Adrenal gland (tissue), 12 donors: ENCODE measurements around the gene RAD51B. TPM values are rescaled to one million over a fixed set of nuclear protein-coding genes. Genes with fewer than 3 reads are reported as not detected.

Experiments used
- DNase-seq, 7 donors: peaks; one replicate each; pipeline ENCODE4 v3.0.0-alpha.2; 2019 to 2020
- H3K27ac ChIP-seq, 5 donors: fragments of 200-600 bp; sonication (generic) in 4 of 5; 1 replicate in 3 of 5; 2 replicates in 2 of 5; pipeline versions ENCODE4 v1.5.1 to v1.8.0; 2016 to 2020; ENCODE audit warnings: mild to moderate bottlenecking in 1 of 5
- H3K27me3 ChIP-seq: fragments of 200-600 bp; 2 replicates; pipeline ENCODE4 v1.8.0; 2021
- H3K36me3 ChIP-seq, 2 donors: fragments of 200-600 bp; replicated peaks in 1 of 2; 1 replicate in 1 of 2; 2 replicates in 1 of 2; pipeline versions ENCODE4 v1.5.1 to v1.8.0; 2018 to 2022
- H3K4me1 ChIP-seq, 2 donors: fragments of 200-600 bp; replicated peaks in 1 of 2; 1 replicate in 1 of 2; 2 replicates in 1 of 2; pipeline versions ENCODE4 v1.5.1 to v1.8.0; 2018 to 2021
- H3K4me3 ChIP-seq, 4 donors: fragments of 200-600 bp; sonication (generic) in 3 of 4; one replicate each; pipeline ENCODE4 v1.5.1; 2016 to 2018
- H3K9me3 ChIP-seq, 3 donors: fragments of 200-600 bp; sonication (generic) in 1 of 3; replicated peaks in 1 of 3; 1 replicate in 2 of 3; 2 replicates in 1 of 3; pipeline versions ENCODE4 v1.5.1 to v1.8.0; 2016 to 2021
- POLR2A ChIP-seq, 2 donors: fragments of 450-650 bp; IDR thresholded peaks; one replicate each; pipeline ENCODE4 v1.6.1; 2017; ENCODE audit warnings: antibody characterized with exemption in 2 of 2, mild to moderate bottlenecking in 2 of 2, moderate library complexity in 1 of 2
- WGBS, 4 donors: extraction: QIAGEN DNeasy Blood & Tissue Kit in 2 of 4; methylation state at CpG; one replicate each; pipeline versions ENCODE4 v1.1.5 to v1.1.7; 2013 to 2017; 5-methylcytosine and 5-hydroxymethylcytosine counted together
- intact Hi-C, 2 donors: fragments of 100-400 bp; cut with DNase I; formaldehyde crosslinking; loops; one replicate each; pipeline versions ENCODE4 v1.14.1 to v1.15.0; 2022 to 2023
- polyA plus RNA-seq, 3 donors: library from polyadenylated mRNA; stranded (reverse); fragments of 200-250 nt in 2 of 3; fragments of 350-450 nt in 1 of 3; fragmentation: Illumina TruSeq in 1 of 3; extraction: RNeasy Lipid Tissue Mini Kit (QIAGEN cat#74804) in 1 of 3; gene quantifications; one replicate each; pipeline ENCODE4 v1.2.3, GENCODE V29; 2013 to 2014
- total RNA-seq, 9 donors: library from RNA; depleted of rRNA in 4 of 9; stranded (reverse); fragments of >200 nt in 4 of 9; fragments of 120-200 nt in 1 of 9; fragmentation: NEBNext Ultra II Directional in 1 of 9; extraction: Animal tissue kit (Norgen Biotek cat#: 25700) in 1 of 9; gene quantifications; one replicate each; pipeline versions ENCODE4 v1.1.0 to v1.2.4, GENCODE V29; 2013 to 2023
- TF ChIP-seq, protein P1 (sequence below), 6 experiments: fragments of 450-650 bp in 4 of 6; fragments of 200-600 bp in 2 of 6; sonication (generic) in 1 of 6; IDR thresholded peaks; 1 replicate in 5 of 6; 2 replicates in 1 of 6; pipeline versions ENCODE4 v1.5.1 to v1.8.0; 2016 to 2021; ENCODE audit warnings: antibody characterized with exemption in 6 of 6, mild to moderate bottlenecking in 2 of 6, moderate library complexity in 1 of 6
- donor health status: healthy with polysubstance abuse.
- donor health status: Bipolar disorder and iron deficiency.
- donor health status: DM: yes; HTN: yes; CAD: no.
- donor health status: DM: no; HTN: no; CAD: no.
- donor health status: DM: no; HTN: no; CAD: no.
- donor health status: DM: yes; HTN: yes; CAD: no.

RAD51B gene
- total and polyA plus RNA-seq, 12 donors = 2.3 to 24.6 (median 12.4) TPM

GRCh38 chr14:68012871-68013270 lies 193.3 kb downstream of the RAD51B start:
- TF ChIP-seq POLR2A (IDR thresholded peaks at IDR 0.05) = no peak
- TF ChIP-seq, protein P1, sequence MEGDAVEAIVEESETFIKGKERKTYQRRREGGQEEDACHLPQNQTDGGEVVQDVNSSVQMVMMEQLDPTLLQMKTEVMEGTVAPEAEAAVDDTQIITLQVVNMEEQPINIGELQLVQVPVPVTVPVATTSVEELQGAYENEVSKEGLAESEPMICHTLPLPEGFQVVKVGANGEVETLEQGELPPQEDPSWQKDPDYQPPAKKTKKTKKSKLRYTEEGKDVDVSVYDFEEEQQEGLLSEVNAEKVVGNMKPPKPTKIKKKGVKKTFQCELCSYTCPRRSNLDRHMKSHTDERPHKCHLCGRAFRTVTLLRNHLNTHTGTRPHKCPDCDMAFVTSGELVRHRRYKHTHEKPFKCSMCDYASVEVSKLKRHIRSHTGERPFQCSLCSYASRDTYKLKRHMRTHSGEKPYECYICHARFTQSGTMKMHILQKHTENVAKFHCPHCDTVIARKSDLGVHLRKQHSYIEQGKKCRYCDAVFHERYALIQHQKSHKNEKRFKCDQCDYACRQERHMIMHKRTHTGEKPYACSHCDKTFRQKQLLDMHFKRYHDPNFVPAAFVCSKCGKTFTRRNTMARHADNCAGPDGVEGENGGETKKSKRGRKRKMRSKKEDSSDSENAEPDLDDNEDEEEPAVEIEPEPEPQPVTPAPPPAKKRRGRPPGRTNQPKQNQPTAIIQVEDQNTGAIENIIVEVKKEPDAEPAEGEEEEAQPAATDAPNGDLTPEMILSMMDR (IDR thresholded peaks at IDR 0.05) = no peak
- H3K4me1 ChIP-seq = no peaks in the 10 kb centered on the region
- intact Hi-C loops = no loop called here
- no peaks in the 10 kb centered on the region for H3K9me3 ChIP-seq
- H3K4me3 ChIP-seq = no peak overlapping the region
- 68 to 90% (median 85%) methylated on average over 1 of the region's 1 CpG for WGBS, 4 donors
- DNase-seq = no peak
- H3K36me3 ChIP-seq = no peaks in the 10 kb centered on the region
- no peaks in the 10 kb centered on the region for H3K27me3 ChIP-seq
- H3K27ac ChIP-seq = no peak overlapping the region

DNA sequence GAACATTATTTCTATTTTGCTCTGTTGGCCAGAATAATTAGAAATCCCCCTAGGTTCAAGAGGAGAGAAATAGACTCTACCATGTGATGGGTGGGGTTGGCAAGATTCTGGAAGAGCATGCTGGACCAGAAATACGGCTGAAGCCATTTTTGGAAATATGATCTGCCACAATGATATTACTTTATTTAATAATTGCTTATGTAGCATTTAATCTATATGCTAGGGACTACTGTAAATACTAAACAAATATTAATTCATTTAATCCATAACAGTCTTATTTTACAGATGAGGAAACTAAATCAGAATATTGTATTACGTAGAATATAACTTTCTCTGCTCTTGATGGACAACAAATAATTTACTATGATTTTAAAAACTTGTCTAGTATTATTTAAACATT lies 193.7 kb downstream of the RAD51B start:
- no peaks in the 10 kb centered on the region for H3K9me3 ChIP-seq
- H3K4me1 ChIP-seq = no peaks in the 10 kb centered on the region
- H3K27ac ChIP-seq = no peak overlapping the region
- WGBS, 4 donors = 89 to 97% (median 93%) methylated on average over 2 of the region's 2 CpGs
- intact Hi-C loops = no loop called here
- H3K4me3 ChIP-seq = no peak overlapping the region
- no peak for DNase-seq
- no peak for TF ChIP-seq POLR2A (IDR thresholded peaks at IDR 0.05)
- TF ChIP-seq, protein P1 (IDR thresholded peaks at IDR 0.05) = no peak
- no peaks in the 10 kb centered on the region for H3K36me3 ChIP-seq
- no peaks in the 10 kb centered on the region for H3K27me3 ChIP-seq

DNA sequence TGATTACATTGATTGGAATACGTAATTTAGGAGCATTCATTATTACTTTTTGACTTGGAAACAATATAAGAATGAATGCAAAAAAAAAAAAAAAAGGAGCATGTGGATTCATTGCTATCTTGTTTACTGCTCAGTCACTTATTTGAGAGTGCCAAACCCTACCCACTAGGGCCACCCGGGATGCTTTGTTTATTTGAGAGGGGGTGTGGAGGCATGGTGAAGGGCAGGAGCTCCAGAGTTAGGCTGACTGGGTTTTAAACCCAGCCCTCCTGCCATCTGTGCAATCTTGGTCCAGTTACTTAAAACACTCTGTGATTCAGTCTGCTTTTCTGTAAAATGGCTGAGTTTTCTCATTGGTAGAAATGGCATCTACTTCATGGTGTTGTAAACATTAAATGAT lies 195.2 kb downstream of the RAD51B start:
- WGBS, 4 donors = 69 to 85% (median 81%) methylated on average over 2 of the region's 2 CpGs
- H3K27me3 ChIP-seq = no peaks in the 10 kb centered on the region
- H3K4me3 ChIP-seq = no peak overlapping the region
- no peaks in the 10 kb centered on the region for H3K4me1 ChIP-seq
- intact Hi-C loops = no loop called here
- no peak for TF ChIP-seq POLR2A (IDR thresholded peaks at IDR 0.05)
- TF ChIP-seq, protein P1 (IDR thresholded peaks at IDR 0.05) = no peak
- no peaks in the 10 kb centered on the region for H3K9me3 ChIP-seq
- no peaks in the 10 kb centered on the region for H3K36me3 ChIP-seq
- DNase-seq = no peak
- no peak overlapping the region for H3K27ac ChIP-seq

GRCh38 chr14:68015356-68016254 lies 196.0 kb downstream of the RAD51B start:
- H3K27me3 ChIP-seq = no peaks in the 10 kb centered on the region
- WGBS, 4 donors = 85 to 95% (median 92%) methylated on average over 12 of the region's 12 CpGs
- no peaks in the 10 kb centered on the region for H3K9me3 ChIP-seq
- DNase-seq = no peak
- H3K27ac ChIP-seq = no peak overlapping the region
- H3K36me3 ChIP-seq = no peaks in the 10 kb centered on the region
- H3K4me3 ChIP-seq = no peak overlapping the region
- no peaks in the 10 kb centered on the region for H3K4me1 ChIP-seq
- intact Hi-C loops = no loop called here
- TF ChIP-seq, protein P1 (IDR thresholded peaks at IDR 0.05) = no peak
- no peak for TF ChIP-seq POLR2A (IDR thresholded peaks at IDR 0.05)
